Right cardiac atrium (tissue), 5 donors: Measurements from ENCODE around the gene TOB2. TPM values are rescaled to one million over a fixed set of nuclear protein-coding genes. Genes with fewer than 3 reads are reported as not detected.

Experiments used
- ATAC-seq, 2 donors: fragments of 200-7000 bp; cut with Tn5 transposase; one replicate each; pipeline versions ENCODE4 v1.8.0 to v1.9.1; 2020; ENCODE audit warnings: moderate library complexity in 2 of 2, mild to moderate bottlenecking in 1 of 2
- DNase-seq, 3 donors: peaks; one replicate each; pipeline ENCODE4 v3.0.0-alpha.2; 2020
- H3K27ac ChIP-seq: one replicate; pipeline ENCODE4 v1.5.1; 2013; ENCODE audit warnings: mild to moderate bottlenecking, low read length, control low read depth, moderate library complexity
- H3K27me3 ChIP-seq: one replicate; pipeline ENCODE4 v1.6.1; 2013; ENCODE audit not compliant: control insufficient read depth, insufficient read depth
- H3K4me1 ChIP-seq: one replicate; pipeline ENCODE4 v1.6.1; 2013; ENCODE audit warnings: low read length; ENCODE audit not compliant: control insufficient read depth, insufficient read depth
- H3K4me3 ChIP-seq: one replicate; pipeline ENCODE4 v1.5.1; 2013; ENCODE audit warnings: low read length, control low read depth
- H3K9me3 ChIP-seq: one replicate; pipeline ENCODE4 v1.6.1; 2013; ENCODE audit warnings: low read length; ENCODE audit not compliant: control insufficient read depth
- WGBS: extraction: QIAGEN DNeasy Blood & Tissue Kit; methylation state at CpG from one replicate; pipeline ENCODE4 v1.1.7; 2013; 5-methylcytosine and 5-hydroxymethylcytosine counted together
- intact Hi-C, 4 donors: fragments of 100-400 bp; cut with DNase I; formaldehyde crosslinking; loops; one replicate each; pipeline versions ENCODE4 v1.11.0 to v1.14.0; 2022 to 2023
- polyA plus RNA-seq: library from polyadenylated mRNA; stranded (reverse); fragments of 200-250 nt; gene quantifications from one replicate; pipeline ENCODE4 v1.2.3, GENCODE V29; 2013
- total RNA-seq, 4 donors: library from RNA; stranded (reverse); fragmentation: NEBNext Ultra II Directional; extraction: Animal tissue kit (Norgen Biotek cat#: 25700); gene quantifications; one replicate each; pipeline ENCODE4 v1.2.1, GENCODE V29; 2021
- donor health status: healthy with polysubstance abuse.
- donor health status: DM: no; HTN: yes; CAD: no.
- donor health status: DM: no; HTN: no; CAD: no.
- donor health status: DM: no; HTN: yes; CAD: no; lungs with severe emphysema.
- donor health status: DM: yes; HTN: yes; CAD: no.

Gene TOB2
- total and polyA plus RNA-seq, 5 donors: 39.4 to 72.7 (median 68.4) TPM

- intact Hi-C loops: no loop called here
- Histone ChIP-seq H3K4me1 (no peaks in the 10 kb centered on the region), H3K9me3 (no peaks in the 10 kb centered on the region), H3K4me3 (no peak overlapping the region), H3K27me3 (no peaks in the 10 kb centered on the region), H3K27ac (no peak overlapping the region)
- WGBS: 70% methylated on average over 9 of the region's 9 CpGs
- DNase-seq (peak in 1 of 3 donors; percentile 20), ATAC-seq (no peak)
These were observed 20.8 kb downstream of the TOB2 start for GRCh38 chr22:41425660-41426365.

DNA sequence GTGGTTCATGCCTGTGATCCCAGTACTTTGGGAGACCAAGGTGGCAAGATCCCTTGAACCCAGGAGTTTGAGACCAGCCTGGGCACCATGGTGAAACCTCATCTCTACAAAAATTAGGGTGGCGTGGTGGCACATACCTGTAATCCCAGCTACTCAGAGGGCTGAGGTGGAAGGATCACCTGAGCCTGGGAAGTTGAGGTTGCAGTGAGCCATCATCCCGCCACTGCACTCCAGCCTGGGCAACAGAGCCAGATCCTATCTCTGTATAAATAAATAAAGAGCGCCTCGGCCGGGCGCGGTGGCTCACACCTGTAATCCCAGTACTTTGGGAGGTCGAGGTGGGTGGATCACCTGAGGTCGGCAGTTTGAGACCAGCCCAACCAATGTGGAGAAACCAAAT, 27.9 kb downstream of the TOB2 start:
- intact Hi-C loops: no loop called here
- Histone ChIP-seq H3K27me3 (no peaks in the 10 kb centered on the region), H3K4me1 (peaks cover 19% of the 10 kb centered on the region), H3K4me3 (no peak overlapping the region), H3K27ac (peak overlapping the region; percentile 93), H3K9me3 (no peaks in the 10 kb centered on the region)
- whole genome bisulfite sequencing: 94% methylated on average over 9 of the region's 9 CpGs
- ATAC-seq: no peak
- DNase-seq: peak in 1 of 3 donors; percentile 17

GRCh38 chr22:41417622-41418390, 28.8 kb downstream of the TOB2 start:
- Histone ChIP-seq H3K27ac (peak overlapping the region; percentile 93), H3K4me1 (peaks cover 19% of the 10 kb centered on the region), H3K9me3 (no peaks in the 10 kb centered on the region), H3K27me3 (no peaks in the 10 kb centered on the region), H3K4me3 (no peak overlapping the region)
- ATAC-seq: peak; percentile 73 to 87
- 45% methylated on average over 13 of the region's 13 CpGs for WGBS
- intact Hi-C loops: no loop called here
- DNase-seq: peak; percentile 91 to 97 (median 96)

- H3K4me1 ChIP-seq: peaks cover 23% of the 10 kb centered on the region
- no peak for ATAC-seq
- intact Hi-C loops: no loop called here
- H3K4me3 ChIP-seq: no peak overlapping the region
- no peaks in the 10 kb centered on the region for H3K27me3 ChIP-seq
- no peaks in the 10 kb centered on the region for H3K9me3 ChIP-seq
- peak overlapping the region; percentile 65 for H3K27ac ChIP-seq
- DNase-seq: peak in 1 of 3 donors; percentile 35
- WGBS: 91% methylated on average over 4 of the region's 4 CpGs
These were observed 31.0 kb downstream of the TOB2 start for GRCh38 chr22:41415554-41415953.

DNA sequence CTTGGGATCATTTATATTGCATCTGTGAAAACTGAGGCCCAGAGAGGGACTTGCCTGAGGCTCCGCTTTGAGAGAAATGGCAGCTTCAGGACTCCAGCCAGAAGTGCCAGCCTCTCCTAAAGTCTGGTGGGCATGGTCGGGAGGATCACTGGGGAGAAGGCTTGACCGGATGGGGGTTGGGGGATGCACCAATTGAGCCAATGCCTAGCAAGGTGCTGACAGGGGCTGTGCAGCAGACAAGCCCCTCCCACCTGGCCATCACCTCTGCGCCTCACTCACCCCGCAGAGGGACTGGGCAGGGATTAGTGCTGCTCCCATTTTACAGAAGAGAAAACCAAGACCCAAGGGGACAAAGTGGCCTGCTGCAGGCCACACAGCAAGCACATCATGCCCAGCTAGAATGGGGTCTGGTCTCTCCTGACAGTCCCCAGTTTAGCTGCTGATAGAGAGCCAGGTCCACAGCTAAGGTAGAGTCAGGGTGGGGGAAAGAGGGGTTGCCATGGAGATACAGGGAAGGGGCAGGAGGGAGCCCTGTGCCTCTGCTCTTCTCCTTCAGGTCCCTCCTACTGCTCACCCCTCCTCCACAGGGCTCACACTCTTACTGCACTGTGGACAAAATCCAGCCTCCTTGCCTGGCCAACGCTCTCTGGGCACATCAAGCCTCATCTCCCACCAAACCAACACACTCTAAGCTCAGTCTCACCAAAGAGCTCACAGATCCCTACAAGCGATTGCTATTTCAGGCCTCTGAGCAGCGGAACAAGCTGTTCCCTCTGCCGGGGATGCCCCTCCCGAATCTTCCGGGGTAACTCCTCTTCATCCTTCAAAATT, 35.4 kb downstream of the TOB2 start:
- intact Hi-C loops: no loop called here
- H3K4me3 ChIP-seq: no peak overlapping the region
- ATAC-seq (peak; percentile 2 to 25), DNase-seq (peak in 1 of 3 donors; percentile 67)
- H3K9me3 ChIP-seq: no peaks in the 10 kb centered on the region
- peak overlapping the region; percentile 95 for H3K27ac ChIP-seq
- H3K4me1 ChIP-seq: peaks cover 15% of the 10 kb centered on the region
- no peaks in the 10 kb centered on the region for H3K27me3 ChIP-seq
- 61% methylated on average over 11 of the region's 11 CpGs for WGBS

DNA sequence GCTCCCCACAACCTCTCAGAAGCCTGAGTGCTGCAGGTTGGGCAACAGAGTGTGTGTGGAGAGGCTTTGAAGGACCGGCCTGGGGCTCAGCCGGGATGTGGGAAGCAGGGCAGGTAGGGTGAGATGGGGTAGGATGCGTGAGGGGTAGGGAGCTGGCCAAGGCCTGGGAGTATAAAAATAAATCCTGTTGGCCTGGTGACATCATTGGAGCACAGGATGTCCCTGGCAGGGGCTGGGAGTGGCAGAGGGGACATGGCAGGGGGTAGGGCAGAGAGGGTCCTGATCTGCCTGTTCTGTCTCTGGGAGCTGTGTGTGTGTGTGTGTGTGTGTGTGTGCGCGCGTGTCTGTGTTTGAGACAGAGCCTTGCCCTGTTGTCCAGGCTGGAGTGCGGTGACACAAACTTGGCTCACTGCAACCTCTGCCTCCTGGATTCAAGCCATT, 36.3 kb downstream of the TOB2 start:
- intact Hi-C loops: no loop called here

GRCh38 chr22:41408665-41409064, 37.9 kb downstream of the TOB2 start:
- 78% methylated on average over 8 of the region's 8 CpGs for WGBS

More for the DNA sequence above, 36.3 kb downstream of the TOB2 start:
- DNase-seq (peak; percentile 69 to 86 (median 81)), ATAC-seq (peak; percentile 55 to 70)
- Histone ChIP-seq H3K9me3 (no peaks in the 10 kb centered on the region), H3K4me1 (peaks cover 10% of the 10 kb centered on the region), H3K27ac (peak overlapping the region; percentile 95), H3K4me3 (no peak overlapping the region), H3K27me3 (no peaks in the 10 kb centered on the region)
- WGBS: 53% methylated on average over 7 of the region's 7 CpGs

GRCh38 chr22:41407433-41407832, 39.2 kb downstream of the TOB2 start:
- H3K27ac ChIP-seq: no peak overlapping the region

More at GRCh38 chr22:41408665-41409064, 37.9 kb downstream of the TOB2 start:
- Histone ChIP-seq H3K4me1 (peaks cover 9% of the 10 kb centered on the region), H3K4me3 (no peak overlapping the region), H3K27ac (peak overlapping the region; percentile 23), H3K27me3 (no peaks in the 10 kb centered on the region), H3K9me3 (no peaks in the 10 kb centered on the region)
- DNase-seq (peak in 1 of 3 donors; percentile 30), ATAC-seq (no peak)
- intact Hi-C loops: no loop called here

GRCh38 chr22:41406410-41406809, 40.2 kb downstream of the TOB2 start:
- no peak overlapping the region for H3K4me3 ChIP-seq
- intact Hi-C loops: no loop called here
- DNase-seq (no peak), ATAC-seq (no peak)
- H3K27ac ChIP-seq: no peak overlapping the region
- no peaks in the 10 kb centered on the region for H3K27me3 ChIP-seq
- H3K9me3 ChIP-seq: no peaks in the 10 kb centered on the region
- H3K4me1 ChIP-seq: peaks cover 4% of the 10 kb centered on the region

More at GRCh38 chr22:41407433-41407832, 39.2 kb downstream of the TOB2 start:
- Histone ChIP-seq H3K27me3 (no peaks in the 10 kb centered on the region), H3K9me3 (no peaks in the 10 kb centered on the region), H3K4me1 (peaks cover 6% of the 10 kb centered on the region), H3K4me3 (no peak overlapping the region)
- 86% methylated on average over 3 of the region's 3 CpGs for WGBS
- ATAC-seq (no peak), DNase-seq (no peak)
- intact Hi-C loops: no loop called here

- H3K9me3 ChIP-seq: no peaks in the 10 kb centered on the region
- H3K27me3 ChIP-seq: no peaks in the 10 kb centered on the region
- DNase-seq (peak in 1 of 3 donors; percentile 31), ATAC-seq (no peak)
- WGBS: 82% methylated on average over 8 of the region's 8 CpGs
- H3K4me1 ChIP-seq: peaks cover 4% of the 10 kb centered on the region
- no peak overlapping the region for H3K27ac ChIP-seq
- intact Hi-C loops: no loop called here
- H3K4me3 ChIP-seq: no peak overlapping the region
These were observed 41.0 kb downstream of the TOB2 start for GRCh38 chr22:41405588-41405987.
